Prostate gland (tissue), 2 donors: Measurements from ENCODE around the gene TPRA1. TPM values are rescaled to one million over a fixed set of nuclear protein-coding genes. Genes with fewer than 3 reads are reported as not detected.

Source experiments
- DNase-seq: peaks from one replicate; pipeline ENCODE4 v3.0.0-alpha.2; 2019; ENCODE audit warnings: low spot score
- H3K27ac ChIP-seq, 2 donors: fragments of 200-600 bp; sonication (generic); 2 replicates each; pipeline ENCODE4 v1.5.1; 2017 to 2019
- H3K27me3 ChIP-seq: fragments of 200-600 bp; sonication (generic); replicated peaks from 2 replicates; pipeline ENCODE4 v1.5.1; 2019; ENCODE audit not compliant: insufficient read depth
- H3K36me3 ChIP-seq, 2 donors: fragments of 200-600 bp; sonication (generic); 1 replicate in 1 of 2; 2 replicates in 1 of 2; pipeline versions ENCODE4 v1.5.1 to v1.8.1; 2017 to 2019
- H3K4me1 ChIP-seq: fragments of 200-600 bp; sonication (generic); replicated peaks from 2 replicates; pipeline ENCODE4 v1.5.1; 2019
- H3K4me3 ChIP-seq, 2 donors: fragments of 200-600 bp; sonication (generic); 2 replicates each; pipeline ENCODE4 v1.5.1; 2017 to 2019
- H3K9me3 ChIP-seq: fragments of 200-600 bp; sonication (generic); 2 replicates; pipeline ENCODE4 v1.5.1; 2017
- CTCF ChIP-seq, 4 experiments: fragments of 200-600 bp in 2 of 4; fragments of 450-650 bp in 2 of 4; sonication (generic) in 2 of 4; IDR thresholded peaks; 1 replicate in 3 of 4; 2 replicates in 1 of 4; pipeline ENCODE4 v1.5.1; 2016 to 2019; ENCODE audit warnings: antibody characterized with exemption in 4 of 4, mild to moderate bottlenecking in 2 of 4, moderate library complexity in 2 of 4
- POLR2A ChIP-seq: fragments of 450-650 bp; IDR thresholded peaks from one replicate; pipeline ENCODE4 v1.6.1; 2016; ENCODE audit warnings: antibody characterized with exemption, mild to moderate bottlenecking
- POLR2AphosphoS5 ChIP-seq: sonication (generic); formaldehyde crosslinking; IDR thresholded peaks from one replicate; pipeline ENCODE4 v1.6.1; 2017; ENCODE audit warnings: antibody characterized with exemption
- WGBS: methylation state at CpG from one replicate; pipeline ENCODE4 v1.1.5; 2018; 5-methylcytosine and 5-hydroxymethylcytosine counted together
- intact Hi-C: fragments of 100-400 bp; cut with DNase I; formaldehyde crosslinking; loops from one replicate; pipeline ENCODE4 v1.14.2; 2022
- total RNA-seq, 2 donors: library from RNA; depleted of rRNA; stranded (reverse); fragments of >200 nt; gene quantifications; one replicate each; pipeline ENCODE4 v1.1.0, GENCODE V29; 2016

TPRA1 gene
- total RNA-seq, 2 donors from 2014 or later, result 46.6 to 73.1 TPM

GRCh38 chr3:127614928-127615589 is 24.5 kb upstream of the TPRA1 start:
- no peak for TF ChIP-seq POLR2AphosphoS5
- TF ChIP-seq POLR2A, result no peak
- no peak for TF ChIP-seq CTCF (IDR thresholded peaks at IDR 0.05)
- H3K27ac ChIP-seq, result no peak overlapping the region
- peaks cover 3% of the 10 kb centered on the region for H3K4me1 ChIP-seq
- H3K36me3 ChIP-seq, result no peaks in the 10 kb centered on the region
- WGBS, result 86% methylated on average over 4 of the region's 4 CpGs
- H3K27me3 ChIP-seq, result no peaks in the 10 kb centered on the region
- intact Hi-C loops, result no loop called here
- no peak for DNase-seq
- no peaks in the 10 kb centered on the region for H3K9me3 ChIP-seq
- no peak overlapping the region for H3K4me3 ChIP-seq

- H3K27me3 ChIP-seq, result no peaks in the 10 kb centered on the region
- H3K9me3 ChIP-seq, result no peaks in the 10 kb centered on the region
- H3K4me3 ChIP-seq, result no peak overlapping the region
- peaks cover 3% of the 10 kb centered on the region for H3K4me1 ChIP-seq
- intact Hi-C loops, result no loop called here
- TF ChIP-seq CTCF (IDR thresholded peaks at IDR 0.05) (no peak), POLR2A (no peak), POLR2AphosphoS5 (peak; percentile 41)
- H3K36me3 ChIP-seq, result no peaks in the 10 kb centered on the region
- H3K27ac ChIP-seq, result no peak overlapping the region
- DNase-seq, result no peak
Observed at GRCh38 chr3:127613406-127613805, 22.9 kb upstream of the TPRA1 start.

GRCh38 chr3:127612966-127613365 is 22.4 kb upstream of the TPRA1 start:
- no peak overlapping the region for H3K4me3 ChIP-seq
- TF ChIP-seq CTCF (IDR thresholded peaks at IDR 0.05) (no peak), POLR2AphosphoS5 (no peak), POLR2A (no peak)
- no peak for DNase-seq
- H3K9me3 ChIP-seq, result no peaks in the 10 kb centered on the region
- no peaks in the 10 kb centered on the region for H3K27me3 ChIP-seq
- no peak overlapping the region for H3K27ac ChIP-seq
- WGBS, result 38% methylated on average over 6 of the region's 6 CpGs
- intact Hi-C loops, result no loop called here
- no peaks in the 10 kb centered on the region for H3K36me3 ChIP-seq
- H3K4me1 ChIP-seq, result peaks cover 3% of the 10 kb centered on the region

- Histone ChIP-seq H3K27me3 (no peaks in the 10 kb centered on the region), H3K27ac (no peak overlapping the region), H3K36me3 (no peaks in the 10 kb centered on the region), H3K4me1 (peaks cover 7% of the 10 kb centered on the region), H3K9me3 (no peaks in the 10 kb centered on the region), H3K4me3 (no peak overlapping the region)
- intact Hi-C loops, result no loop called here
- 94% methylated on average over 8 of the region's 8 CpGs for WGBS
- TF ChIP-seq POLR2AphosphoS5 (no peak), POLR2A (no peak), CTCF (IDR thresholded peaks at IDR 0.05) (no peak)
- DNase-seq, result no peak
Observed at GRCh38 chr3:127611251-127611650, 20.7 kb upstream of the TPRA1 start.

GRCh38 chr3:127610105-127610504 is 19.6 kb upstream of the TPRA1 start:
- H3K36me3 ChIP-seq, result no peaks in the 10 kb centered on the region
- H3K4me3 ChIP-seq, result no peak overlapping the region

More at GRCh38 chr3:127610105-127610504, 19.6 kb upstream of the TPRA1 start:
- intact Hi-C loops, result no loop called here
- Histone ChIP-seq H3K9me3 (no peaks in the 10 kb centered on the region), H3K4me1 (peaks cover 10% of the 10 kb centered on the region), H3K27me3 (no peaks in the 10 kb centered on the region), H3K27ac (no peak overlapping the region)
- no peak for DNase-seq
- WGBS, result 97% methylated on average over 5 of the region's 5 CpGs
- TF ChIP-seq POLR2A (no peak), CTCF (IDR thresholded peaks at IDR 0.05) (no peak), POLR2AphosphoS5 (no peak)
